ENCODE data around the gene SIL1.

- no peak for TF ChIP-seq CTCF (IDR thresholded peaks at IDR 0.05; ENCODE audit: low read length)
- no peak for TF ChIP-seq EZH2 (IDR thresholded peaks at IDR 0.05; ENCODE audit: borderline replicate concordance, low read length)
Measured at GRCh38 chr5:139138109-139138508, 60.1 kb downstream of the SIL1 start.

Data from OCI-LY1 (cell line).